ENCODE measurements around the gene TMEM131L.

The TMEM131L gene

GRCh38 chr4:153622778-153623240 lies 156.6 kb downstream of the TMEM131L start:
- Histone ChIP-seq H3K27me3 (ENCODE audit: control insufficient read depth in 1 of 2, insufficient read depth in 1 of 2, low read length in 2 of 2) (no peaks in the 10 kb centered on the region), H2BK120ac (ENCODE audit: low read depth, low read length) (no peak overlapping the region), H2BK15ac (ENCODE audit: low read depth, poor library complexity, severe bottlenecking) (no peak overlapping the region), H2BK5ac (ENCODE audit: low read depth, low read length, poor library complexity, severe bottlenecking) (no peak overlapping the region), H2AK5ac (ENCODE audit: low read length, severe bottlenecking) (no peak overlapping the region), H3K9me3 (ENCODE audit: control insufficient read depth, low read length) (no peaks in the 10 kb centered on the region), H3K14ac (ENCODE audit: low read length in 2 of 2) (no peak overlapping the region), H3K79me1 (replicated peaks; ENCODE audit: low read length, poor library complexity, severe bottlenecking) (no peaks in the 10 kb centered on the region), H4K8ac (ENCODE audit: low read length) (no peak overlapping the region), H3K27ac (ENCODE audit: low read length, poor library complexity, severe bottlenecking) (no peak overlapping the region), H3K4me3 (ENCODE audit: insufficient read depth in 1 of 2, low read depth in 1 of 2, low read length in 2 of 2) (no peak overlapping the region), H3K23ac (ENCODE audit: low read length in 2 of 2) (no peak overlapping the region), H3K4me1 (ENCODE audit: control insufficient read depth, insufficient read depth, low read depth, low read length) (peaks cover 1% of the 10 kb centered on the region), H2AFZ (ENCODE audit: low read depth, low read length) (no peak overlapping the region), H2BK12ac (ENCODE audit: low read length in 2 of 2) (no peak overlapping the region), H3K9ac (ENCODE audit: low read length) (no peak overlapping the region), H4K91ac (ENCODE audit: low read length) (no peak overlapping the region), H3K4ac (ENCODE audit: low read depth in 1 of 2, low read length in 2 of 2) (no peak overlapping the region), H3K4me2 (ENCODE audit: low read length, poor library complexity, severe bottlenecking) (no peak overlapping the region), H3K18ac (ENCODE audit: low read depth in 1 of 2, low read length in 2 of 2) (no peak overlapping the region), H3K36me3 (ENCODE audit: control insufficient read depth in 1 of 2, insufficient read depth in 2 of 2, low read depth in 1 of 2, low read length in 2 of 2) (peaks cover 22 to 24% of the 10 kb centered on the region in 2 experiments)
- 86% methylated on average over 12 of the region's 12 CpGs for WGBS
- no peak for DNase-seq

DNA sequence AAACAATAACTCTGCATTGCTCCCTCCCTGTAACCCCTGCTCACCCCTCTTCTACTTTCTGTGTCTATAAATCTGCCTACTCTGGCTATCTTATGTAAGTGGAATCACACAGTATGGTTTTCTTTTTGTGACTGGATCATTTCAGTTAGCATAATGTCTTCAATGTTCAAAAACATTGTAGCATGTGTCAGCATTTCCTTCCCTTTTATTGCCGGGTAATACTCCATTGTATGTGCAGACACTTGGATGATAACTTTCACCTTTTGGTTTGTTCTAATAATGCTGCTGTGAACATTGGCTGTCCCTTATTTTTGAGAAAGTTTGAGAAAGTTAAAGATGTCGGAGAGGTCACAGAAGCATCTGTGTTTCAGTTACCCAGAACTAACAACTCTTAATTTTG lies 157.3 kb downstream of the TMEM131L start:
- Histone ChIP-seq H2BK15ac (ENCODE audit: low read depth, poor library complexity, severe bottlenecking) (no peak overlapping the region), H3K4me1 (ENCODE audit: control insufficient read depth, insufficient read depth, low read depth, low read length) (peaks cover 1% of the 10 kb centered on the region), H3K79me1 (replicated peaks; ENCODE audit: low read length, poor library complexity, severe bottlenecking) (no peaks in the 10 kb centered on the region), H3K27ac (ENCODE audit: low read length, poor library complexity, severe bottlenecking) (no peak overlapping the region), H2BK12ac (ENCODE audit: low read length in 2 of 2) (no peak overlapping the region), H2BK120ac (ENCODE audit: low read depth, low read length) (no peak overlapping the region), H4K91ac (ENCODE audit: low read length) (no peak overlapping the region), H3K9ac (ENCODE audit: low read length) (no peak overlapping the region), H3K4me2 (ENCODE audit: low read length, poor library complexity, severe bottlenecking) (no peak overlapping the region), H3K9me3 (ENCODE audit: control insufficient read depth, low read length) (no peaks in the 10 kb centered on the region), H3K18ac (ENCODE audit: low read depth in 1 of 2, low read length in 2 of 2) (no peak overlapping the region), H3K4me3 (ENCODE audit: insufficient read depth in 1 of 2, low read depth in 1 of 2, low read length in 2 of 2) (no peak overlapping the region), H3K14ac (ENCODE audit: low read length in 2 of 2) (no peak overlapping the region), H3K23ac (ENCODE audit: low read length in 2 of 2) (no peak overlapping the region), H2AFZ (ENCODE audit: low read depth, low read length) (no peak overlapping the region), H3K27me3 (ENCODE audit: control insufficient read depth in 1 of 2, insufficient read depth in 1 of 2, low read length in 2 of 2) (no peaks in the 10 kb centered on the region), H4K8ac (ENCODE audit: low read length) (no peak overlapping the region), H2BK5ac (ENCODE audit: low read depth, low read length, poor library complexity, severe bottlenecking) (no peak overlapping the region), H3K4ac (ENCODE audit: low read depth in 1 of 2, low read length in 2 of 2) (no peak overlapping the region), H3K36me3 (ENCODE audit: control insufficient read depth in 1 of 2, insufficient read depth in 2 of 2, low read depth in 1 of 2, low read length in 2 of 2) (peaks cover 25 to 27% of the 10 kb centered on the region in 2 experiments), H2AK5ac (ENCODE audit: low read length, severe bottlenecking) (no peak overlapping the region)
- no peak for DNase-seq
- 94% methylated on average over 2 of the region's 2 CpGs for WGBS

- H3K9me3 ChIP-seq (ENCODE audit: control insufficient read depth, low read length) = no peaks in the 10 kb centered on the region
- no peak for DNase-seq
- WGBS = 98% methylated on average over 8 of the region's 8 CpGs
- no peaks in the 10 kb centered on the region for H3K79me1 ChIP-seq (replicated peaks; ENCODE audit: low read length, poor library complexity, severe bottlenecking)
- no peak overlapping the region for H3K23ac ChIP-seq (ENCODE audit: low read length in 2 of 2)
- no peak overlapping the region for H3K18ac ChIP-seq (ENCODE audit: low read depth in 1 of 2, low read length in 2 of 2)
- no peak overlapping the region for H3K14ac ChIP-seq (ENCODE audit: low read length in 2 of 2)
- H2BK15ac ChIP-seq (ENCODE audit: low read depth, poor library complexity, severe bottlenecking) = no peak overlapping the region
- no peak overlapping the region for H3K4me2 ChIP-seq (ENCODE audit: low read length, poor library complexity, severe bottlenecking)
- H2BK12ac ChIP-seq (ENCODE audit: low read length in 2 of 2) = no peak overlapping the region
- H3K27me3 ChIP-seq (ENCODE audit: control insufficient read depth in 1 of 2, insufficient read depth in 1 of 2, low read length in 2 of 2) = no peaks in the 10 kb centered on the region
- no peak overlapping the region for H4K91ac ChIP-seq (ENCODE audit: low read length)
- H2BK120ac ChIP-seq (ENCODE audit: low read depth, low read length) = no peak overlapping the region
- no peak overlapping the region for H3K9ac ChIP-seq (ENCODE audit: low read length)
- H3K4me1 ChIP-seq (ENCODE audit: control insufficient read depth, insufficient read depth, low read depth, low read length) = peaks cover 1% of the 10 kb centered on the region
- H3K4ac ChIP-seq (ENCODE audit: low read depth in 1 of 2, low read length in 2 of 2) = no peak overlapping the region
- H3K36me3 ChIP-seq (ENCODE audit: control insufficient read depth in 1 of 2, insufficient read depth in 2 of 2, low read depth in 1 of 2, low read length in 2 of 2) = peaks cover 26 to 37% of the 10 kb centered on the region in 2 experiments
- H2BK5ac ChIP-seq (ENCODE audit: low read depth, low read length, poor library complexity, severe bottlenecking) = no peak overlapping the region
- no peak overlapping the region for H4K8ac ChIP-seq (ENCODE audit: low read length)
- H2AK5ac ChIP-seq (ENCODE audit: low read length, severe bottlenecking) = no peak overlapping the region
- H3K4me3 ChIP-seq (ENCODE audit: insufficient read depth in 1 of 2, low read depth in 1 of 2, low read length in 2 of 2) = no peak overlapping the region
- H3K27ac ChIP-seq (ENCODE audit: low read length, poor library complexity, severe bottlenecking) = no peak overlapping the region
- H2AFZ ChIP-seq (ENCODE audit: low read depth, low read length) = no peak overlapping the region
Measured at GRCh38 chr4:153628796-153629315, 162.7 kb downstream of the TMEM131L start.

DNA sequence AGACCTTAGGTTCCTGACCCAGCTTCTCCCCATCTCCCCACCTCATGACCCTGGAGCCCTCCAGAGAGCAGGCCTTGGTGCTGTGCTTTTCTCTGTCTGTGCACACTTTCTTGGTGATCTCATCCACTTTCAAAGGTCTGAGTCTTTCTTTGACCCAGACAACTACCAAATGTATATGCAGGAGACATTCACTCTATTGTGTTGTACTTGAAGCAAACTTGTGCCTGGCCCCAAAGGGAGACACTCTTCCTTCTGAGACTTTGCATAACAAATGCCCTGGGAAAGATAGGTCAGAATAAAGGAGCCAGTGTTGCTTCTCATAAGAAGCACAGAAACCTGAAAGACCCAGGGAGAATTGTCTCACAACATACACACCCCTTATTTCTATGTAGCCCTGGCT lies 163.6 kb downstream of the TMEM131L start:
- no peak overlapping the region for H3K14ac ChIP-seq (ENCODE audit: low read length in 2 of 2)
- H3K18ac ChIP-seq (ENCODE audit: low read depth in 1 of 2, low read length in 2 of 2) = no peak overlapping the region
- H4K8ac ChIP-seq (ENCODE audit: low read length) = no peak overlapping the region
- H3K23ac ChIP-seq (ENCODE audit: low read length in 2 of 2) = no peak overlapping the region
- no peaks in the 10 kb centered on the region for H3K9me3 ChIP-seq (ENCODE audit: control insufficient read depth, low read length)
- no peaks in the 10 kb centered on the region for H3K27me3 ChIP-seq (ENCODE audit: control insufficient read depth in 1 of 2, insufficient read depth in 1 of 2, low read length in 2 of 2)
- no peak overlapping the region for H3K4me2 ChIP-seq (ENCODE audit: low read length, poor library complexity, severe bottlenecking)
- H2BK5ac ChIP-seq (ENCODE audit: low read depth, low read length, poor library complexity, severe bottlenecking) = no peak overlapping the region
- H3K27ac ChIP-seq (ENCODE audit: low read length, poor library complexity, severe bottlenecking) = no peak overlapping the region
- H4K91ac ChIP-seq (ENCODE audit: low read length) = no peak overlapping the region
- H3K4me1 ChIP-seq (ENCODE audit: control insufficient read depth, insufficient read depth, low read depth, low read length) = no peaks in the 10 kb centered on the region
- H2AK5ac ChIP-seq (ENCODE audit: low read length, severe bottlenecking) = no peak overlapping the region
- H2AFZ ChIP-seq (ENCODE audit: low read depth, low read length) = no peak overlapping the region
- H3K36me3 ChIP-seq (ENCODE audit: control insufficient read depth in 1 of 2, insufficient read depth in 2 of 2, low read depth in 1 of 2, low read length in 2 of 2) = peaks cover 31 to 36% of the 10 kb centered on the region in 2 experiments
- H3K4ac ChIP-seq (ENCODE audit: low read depth in 1 of 2, low read length in 2 of 2) = no peak overlapping the region
- no peak overlapping the region for H2BK15ac ChIP-seq (ENCODE audit: low read depth, poor library complexity, severe bottlenecking)
- no peak overlapping the region for H2BK12ac ChIP-seq (ENCODE audit: low read length in 2 of 2)
- H3K79me1 ChIP-seq (replicated peaks; ENCODE audit: low read length, poor library complexity, severe bottlenecking) = no peaks in the 10 kb centered on the region
- no peak for DNase-seq
- no peak overlapping the region for H2BK120ac ChIP-seq (ENCODE audit: low read depth, low read length)
- no peak overlapping the region for H3K4me3 ChIP-seq (ENCODE audit: insufficient read depth in 1 of 2, low read depth in 1 of 2, low read length in 2 of 2)
- no peak overlapping the region for H3K9ac ChIP-seq (ENCODE audit: low read length)
